ENCODE data around the gene HDGF. TPM values are rescaled to one million over a fixed set of nuclear protein-coding genes. Genes with fewer than 3 reads are reported as not detected.

HDGF gene
- polyA plus RNA-seq (ENCODE audit: low read depth in 6 of 6) = 10 to 100 TPM; 19.6 to 33.8 (median 26.3) TPM

- Mint-ChIP-seq H3K4me1 (peaks cover 52 to 66% (median 53%) of the 10 kb centered on the region in 3 donors), H3K27ac (peak within 1 kb of the TSS; percentile 89 to 98 (median 94))
- no peak for DNase-seq
These were observed at the start of gene HDGF for GRCh38 chr1:156751451-156751756. Gene HDGF, minus strand, starts transcription at chr1:156751675. Its CDS starts 246 bp downstream, at chr1:156751429.

DNA sequence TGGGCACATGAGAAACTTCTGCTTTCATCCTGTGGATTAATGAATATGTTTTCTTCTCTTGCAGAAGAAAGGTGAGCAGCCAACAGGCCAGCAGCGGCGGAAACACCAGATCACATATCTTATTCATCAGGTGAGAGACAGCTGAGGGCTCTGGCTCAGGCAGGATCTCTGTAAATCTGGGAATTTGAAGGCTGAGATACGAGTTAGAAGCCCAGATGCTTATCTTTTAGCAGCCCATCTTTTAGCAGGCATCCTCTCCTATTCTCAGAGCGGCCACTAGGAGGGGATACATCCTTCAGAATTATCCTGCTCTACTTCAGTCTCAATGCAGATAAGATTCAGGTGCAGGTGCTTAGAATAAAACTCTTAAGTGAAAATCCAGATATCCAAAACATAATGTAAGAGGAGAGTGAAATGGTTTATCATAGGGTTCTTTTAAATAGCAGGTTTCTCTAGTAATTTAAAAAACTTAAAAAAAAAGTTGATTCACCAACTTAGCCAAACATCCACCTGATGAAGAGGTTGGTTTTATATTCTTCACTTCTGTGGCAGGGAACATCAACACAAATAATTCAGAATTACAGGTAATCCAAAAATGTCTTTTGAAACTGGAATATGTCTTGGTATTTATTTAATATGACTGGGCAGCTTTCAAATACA, 45.9 kb upstream of the HDGF start:
- peak; percentile 25 for DNase-seq
- H3K36me3 Mint-ChIP-seq = peaks cover 36 to 40% of the 10 kb centered on the region in 2 donors
- H3K27ac Mint-ChIP-seq = peak overlapping the region in 3 of 6 donors; percentile 19 to 76 (median 31)
- ATAC-seq (ENCODE audit: low read depth in 2 of 2) = peak; percentile 53 to 60
- H3K4me3 Mint-ChIP-seq = no peak overlapping the region
- peaks cover 0 to 8% (median 7%) of the 10 kb centered on the region in 3 donors for H3K4me1 Mint-ChIP-seq
- no peaks in the 10 kb centered on the region for H3K9me3 Mint-ChIP-seq
- H3K27me3 Mint-ChIP-seq = no peaks in the 10 kb centered on the region

More at GRCh38 chr1:156751451-156751756, at the start of gene HDGF:
- Mint-ChIP-seq H3K4me3 (peak within 1 kb of the TSS; percentile 80 to 96 (median 91)), H3K27me3 (no peaks in the 10 kb centered on the region), H3K9me3 (no peaks in the 10 kb centered on the region), H3K36me3 (no peaks in the 10 kb centered on the region)
- no peak for ATAC-seq (ENCODE audit: low read depth in 2 of 2)

DNA sequence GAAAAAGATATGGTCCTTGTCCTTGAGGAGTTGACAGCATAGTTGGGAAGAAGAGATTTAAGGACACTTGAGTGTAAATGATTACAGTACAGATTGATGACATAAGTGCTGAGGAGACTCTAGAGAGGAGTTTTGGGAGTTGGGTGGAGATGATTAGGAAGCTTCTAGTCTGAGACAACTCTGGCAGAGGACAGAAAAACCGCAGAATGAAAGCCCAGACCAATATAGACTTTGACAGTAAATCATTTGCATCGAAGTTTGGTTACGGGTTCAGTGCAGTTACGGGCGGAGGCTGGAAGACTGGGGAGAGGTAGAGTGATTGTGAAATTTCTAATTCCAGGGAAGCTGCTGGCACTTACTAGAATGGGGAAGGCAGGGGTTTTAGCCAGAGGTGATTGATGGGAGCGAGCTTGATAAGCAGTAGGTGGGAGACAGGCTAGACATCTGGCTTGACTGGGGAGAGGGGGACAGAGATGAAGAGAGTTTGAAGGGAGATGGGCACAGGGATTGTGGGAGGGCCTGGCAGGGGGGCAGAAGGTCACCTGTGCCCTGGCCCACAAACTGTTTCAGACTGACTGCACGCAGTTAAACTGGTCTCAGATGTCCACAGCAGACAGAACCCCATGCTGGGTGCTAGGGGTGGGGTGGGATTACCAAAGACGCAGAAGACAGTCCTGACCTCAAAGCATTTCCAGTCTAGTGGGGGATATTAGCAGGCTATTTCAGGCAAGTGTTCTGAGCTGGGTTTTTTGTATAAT, 45.0 kb upstream of the HDGF start:
- Mint-ChIP-seq H3K4me3 (no peak overlapping the region), H3K9me3 (no peaks in the 10 kb centered on the region), H3K36me3 (peaks cover 34 to 43% of the 10 kb centered on the region in 2 donors), H3K27ac (peak overlapping the region in 1 of 6 donors; percentile 48), H3K4me1 (peaks cover 0 to 8% (median 7%) of the 10 kb centered on the region in 3 donors), H3K27me3 (no peaks in the 10 kb centered on the region)
- no peak for DNase-seq
- ATAC-seq (ENCODE audit: low read depth in 2 of 2) = no peak

DNA sequence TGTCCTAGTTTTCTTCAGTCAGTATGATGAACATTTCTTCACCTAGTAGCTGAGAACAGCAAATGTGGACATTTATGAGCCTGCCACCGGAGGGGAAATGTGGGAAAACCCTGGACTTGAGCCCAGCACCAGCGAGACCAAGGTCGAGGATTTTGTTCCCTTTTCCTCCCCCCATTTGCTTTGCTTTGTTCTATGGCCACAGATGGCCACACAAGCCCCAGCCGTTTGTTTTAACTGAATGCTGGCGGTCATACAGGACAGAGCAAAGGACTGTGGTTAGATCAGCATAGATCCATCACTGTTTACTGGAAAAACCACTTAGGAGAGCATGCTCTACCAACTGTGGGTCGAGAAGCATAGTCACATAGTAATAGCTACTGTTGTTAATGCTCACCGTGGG, 44.3 kb upstream of the HDGF start:
- Mint-ChIP-seq H3K36me3 (peaks cover 27 to 37% of the 10 kb centered on the region in 2 donors), H3K9me3 (no peaks in the 10 kb centered on the region), H3K4me3 (no peak overlapping the region), H3K27me3 (no peaks in the 10 kb centered on the region), H3K4me1 (peaks cover 0 to 8% (median 7%) of the 10 kb centered on the region in 3 donors), H3K27ac (peak overlapping the region in 1 of 6 donors; percentile 22)
- DNase-seq (no peak), ATAC-seq (ENCODE audit: low read depth in 2 of 2) (no peak)

DNA sequence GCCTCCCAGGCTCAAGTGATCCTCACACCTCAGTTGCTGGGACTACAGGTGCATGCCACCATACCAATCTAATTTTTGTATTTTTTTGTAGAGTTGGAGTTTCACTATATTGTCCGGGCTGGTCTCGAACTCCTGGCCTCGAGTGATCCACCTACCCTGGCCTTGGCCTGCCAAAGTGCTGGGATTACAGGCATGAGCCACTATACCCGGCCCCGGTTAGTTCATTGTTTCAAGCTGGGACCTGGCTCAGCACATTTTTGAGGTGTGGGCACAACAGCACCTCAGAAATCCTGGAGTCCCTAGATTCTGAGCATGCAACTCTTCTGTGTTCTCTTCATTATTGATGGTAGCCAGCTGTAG, 43.9 kb upstream of the HDGF start:
- ATAC-seq (ENCODE audit: low read depth in 2 of 2) (no peak), DNase-seq (no peak)
- no peak overlapping the region for H3K4me3 Mint-ChIP-seq
- no peaks in the 10 kb centered on the region for H3K9me3 Mint-ChIP-seq
- H3K27ac Mint-ChIP-seq = peak overlapping the region in 1 of 6 donors; percentile 22
- H3K4me1 Mint-ChIP-seq = peaks cover 0 to 8% (median 7%) of the 10 kb centered on the region in 3 donors
- peaks cover 26 to 34% of the 10 kb centered on the region in 2 donors for H3K36me3 Mint-ChIP-seq
- H3K27me3 Mint-ChIP-seq = no peaks in the 10 kb centered on the region

DNA sequence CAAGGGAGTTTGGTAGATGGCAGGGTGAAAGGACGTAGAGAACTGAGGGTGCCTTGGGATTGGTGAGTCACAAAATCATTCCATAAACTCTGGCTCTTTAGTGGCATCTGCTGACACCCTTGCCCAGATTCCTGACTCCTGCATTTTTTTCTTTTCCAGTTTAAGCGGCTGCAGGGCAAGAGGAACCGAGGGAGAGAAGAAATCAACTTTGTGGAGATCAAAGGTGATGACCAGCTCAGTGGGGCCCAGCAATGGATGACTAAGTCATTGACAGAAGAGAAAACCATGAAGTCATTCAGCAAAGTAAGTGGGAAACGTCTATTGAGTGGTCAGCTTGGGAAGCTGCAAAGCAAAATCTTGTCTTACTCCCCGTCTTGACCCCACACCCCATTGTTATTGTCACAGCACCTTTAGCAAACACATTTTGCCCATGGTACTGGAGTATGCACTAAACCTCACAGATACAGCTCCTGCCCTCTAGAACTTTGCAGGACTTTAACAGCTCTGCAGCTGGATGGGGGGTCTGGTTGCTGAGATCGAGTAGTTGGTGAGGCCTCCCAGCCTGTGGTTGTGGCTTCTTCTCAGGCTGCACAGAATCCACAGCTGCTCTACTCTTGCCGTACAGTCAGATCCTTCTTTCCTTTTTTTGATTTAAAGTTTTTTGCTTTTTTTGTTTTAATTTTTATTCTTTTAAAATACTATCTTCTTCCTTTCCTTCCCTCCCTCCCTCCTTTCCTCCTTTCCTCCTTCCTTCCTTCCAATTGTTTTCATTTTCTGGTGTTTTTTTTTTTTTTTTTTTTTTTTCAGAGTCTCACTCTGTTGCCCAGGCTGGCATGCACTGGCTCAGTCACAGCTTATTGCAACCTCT, 43.3 kb upstream of the HDGF start:
- Mint-ChIP-seq H3K27me3 (no peaks in the 10 kb centered on the region), H3K4me3 (no peak overlapping the region), H3K9me3 (no peaks in the 10 kb centered on the region), H3K4me1 (peaks cover 0 to 10% (median 8%) of the 10 kb centered on the region in 3 donors), H3K36me3 (peaks cover 26 to 40% of the 10 kb centered on the region in 2 donors), H3K27ac (no peak overlapping the region)
- DNase-seq (no peak), ATAC-seq (ENCODE audit: low read depth in 2 of 2) (no peak)

DNA sequence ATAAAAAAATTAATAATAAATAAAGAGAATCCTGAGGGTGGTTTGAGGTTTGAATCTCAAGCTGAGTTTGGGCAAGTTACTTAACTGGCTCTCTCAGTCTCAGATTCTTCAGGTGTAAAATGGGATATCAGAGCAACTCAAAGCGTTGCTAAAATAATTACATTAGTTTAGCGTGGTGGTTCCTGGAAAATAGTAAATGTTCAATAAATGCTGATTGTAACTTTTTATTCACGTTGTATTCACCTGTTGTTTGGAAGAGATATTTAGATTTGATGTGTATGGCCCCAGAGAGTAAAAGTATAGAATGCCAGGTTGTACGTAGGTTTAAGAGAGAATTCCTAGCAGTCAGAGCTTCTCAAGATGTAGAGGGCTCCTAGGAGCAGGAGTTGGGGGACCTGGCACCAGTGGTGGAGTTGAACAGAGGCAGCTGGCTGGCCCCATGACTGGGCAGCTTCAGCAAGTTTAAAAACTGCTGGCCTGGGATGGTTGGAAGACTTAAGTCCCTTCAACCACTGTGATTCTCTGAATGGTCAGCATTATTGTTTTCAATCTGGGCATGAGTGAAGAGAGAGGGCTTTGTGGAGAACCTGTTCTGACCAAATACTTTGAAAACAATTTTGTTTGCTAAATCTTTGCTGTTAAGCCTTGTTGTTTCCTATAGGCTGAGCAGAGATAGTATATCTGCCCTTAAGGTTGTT, 38.3 kb upstream of the HDGF start:
- H3K27me3 Mint-ChIP-seq = no peaks in the 10 kb centered on the region
- H3K27ac Mint-ChIP-seq = peak overlapping the region in 1 of 6 donors; percentile 60
- peaks cover 4 to 25% (median 13%) of the 10 kb centered on the region in 3 donors for H3K4me1 Mint-ChIP-seq
- H3K9me3 Mint-ChIP-seq = no peaks in the 10 kb centered on the region
- H3K36me3 Mint-ChIP-seq = peaks cover 22 to 31% of the 10 kb centered on the region in 2 donors
- no peak overlapping the region for H3K4me3 Mint-ChIP-seq
- DNase-seq (no peak), ATAC-seq (ENCODE audit: low read depth in 2 of 2) (no peak)

DNA sequence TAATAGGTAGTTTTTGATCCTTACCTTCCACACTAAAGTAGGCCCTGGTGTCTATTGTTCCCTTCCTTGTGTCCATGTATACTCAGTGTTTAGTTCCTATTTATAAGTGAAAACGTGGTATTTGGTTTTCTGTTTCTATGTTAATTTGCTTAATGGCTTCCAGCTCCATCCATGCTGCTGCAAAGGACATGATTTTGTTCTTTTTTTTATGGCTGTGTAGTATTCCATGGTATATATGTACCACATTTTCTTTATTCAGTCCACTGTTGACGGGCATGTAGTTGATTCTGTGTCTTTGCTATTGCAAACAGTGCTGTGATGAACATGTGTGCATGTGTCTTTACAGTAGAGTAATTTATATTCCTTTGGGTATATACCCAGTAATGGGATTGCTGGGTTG, 36.7 kb upstream of the HDGF start:
- Mint-ChIP-seq H3K9me3 (no peaks in the 10 kb centered on the region), H3K4me1 (peaks cover 4 to 25% (median 13%) of the 10 kb centered on the region in 3 donors), H3K4me3 (no peak overlapping the region), H3K27me3 (no peaks in the 10 kb centered on the region), H3K36me3 (peaks cover 22 to 28% of the 10 kb centered on the region in 2 donors), H3K27ac (no peak overlapping the region)
- no peak for DNase-seq
- ATAC-seq (ENCODE audit: low read depth in 2 of 2) = no peak

- DNase-seq (no peak), ATAC-seq (ENCODE audit: low read depth in 2 of 2) (no peak)
- Mint-ChIP-seq H3K9me3 (no peaks in the 10 kb centered on the region), H3K27me3 (no peaks in the 10 kb centered on the region), H3K36me3 (peaks cover 26 to 28% of the 10 kb centered on the region in 2 donors), H3K27ac (peak overlapping the region in 1 of 6 donors; percentile 76), H3K4me1 (peaks cover 4 to 28% (median 16%) of the 10 kb centered on the region in 3 donors), H3K4me3 (no peak overlapping the region)
These were observed 35.2 kb upstream of the HDGF start for GRCh38 chr1:156786640-156787039.

DNA sequence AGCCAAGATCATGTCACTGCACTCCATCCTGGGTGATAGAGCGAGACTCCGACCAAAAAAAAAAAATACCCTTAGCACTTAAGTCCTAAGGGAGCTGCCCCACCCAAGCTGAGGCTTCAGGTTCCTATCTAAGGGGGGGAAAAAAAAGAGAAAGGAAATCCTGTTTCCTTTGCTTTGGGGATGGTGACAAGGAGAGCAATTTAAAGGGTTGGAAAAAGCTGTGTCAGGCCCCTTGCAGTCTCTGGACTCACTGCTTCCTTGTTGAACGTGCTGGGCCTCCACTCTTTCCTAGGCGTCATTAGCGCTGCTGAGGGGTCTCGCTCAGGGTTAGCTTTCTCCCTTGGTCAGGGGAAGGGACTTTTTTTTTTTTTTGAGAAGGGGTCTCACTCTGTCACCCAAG, 34.0 kb upstream of the HDGF start:
- no peaks in the 10 kb centered on the region for H3K27me3 Mint-ChIP-seq
- H3K36me3 Mint-ChIP-seq = peaks cover 26 to 27% of the 10 kb centered on the region in 2 donors
- peaks cover 7 to 37% (median 22%) of the 10 kb centered on the region in 3 donors for H3K4me1 Mint-ChIP-seq
- DNase-seq (no peak), ATAC-seq (ENCODE audit: low read depth in 2 of 2) (no peak)
- no peak overlapping the region for H3K4me3 Mint-ChIP-seq
- peak overlapping the region in 1 of 6 donors; percentile 39 for H3K27ac Mint-ChIP-seq
- H3K9me3 Mint-ChIP-seq = no peaks in the 10 kb centered on the region

DNA sequence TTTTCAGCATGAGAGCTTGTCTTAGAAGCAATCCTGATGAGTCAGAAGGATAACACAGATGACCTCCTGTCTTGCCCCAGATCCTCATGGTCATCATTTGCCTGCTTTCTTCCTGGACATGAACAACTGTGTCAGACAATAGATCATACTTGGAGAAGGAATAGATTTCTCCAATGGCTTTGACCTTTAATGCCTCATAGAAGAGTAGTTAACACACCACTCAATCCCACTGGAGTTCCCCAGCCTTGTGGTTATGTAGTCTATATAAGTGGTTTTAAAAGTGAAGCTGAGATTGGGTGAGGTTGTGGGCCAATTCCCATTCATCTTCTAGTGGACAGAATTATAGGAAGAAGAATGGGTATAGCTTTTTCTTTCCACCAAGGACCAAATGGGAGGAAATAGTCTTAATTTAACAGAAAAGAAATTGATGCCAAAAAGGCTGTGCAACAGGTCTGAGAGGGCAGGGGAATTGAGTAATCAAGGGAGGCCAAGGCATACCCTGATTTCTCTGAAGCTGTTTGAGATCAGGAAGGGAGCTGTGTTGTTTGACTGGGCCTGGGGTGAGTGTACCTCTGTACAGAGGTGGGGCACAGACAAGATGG, 30.2 kb upstream of the HDGF start:
- H3K36me3 Mint-ChIP-seq = peaks cover 11 to 15% of the 10 kb centered on the region in 2 donors
- DNase-seq (no peak), ATAC-seq (ENCODE audit: low read depth in 2 of 2) (no peak)
- no peak overlapping the region for H3K4me3 Mint-ChIP-seq
- no peaks in the 10 kb centered on the region for H3K27me3 Mint-ChIP-seq
- no peaks in the 10 kb centered on the region for H3K9me3 Mint-ChIP-seq
- H3K27ac Mint-ChIP-seq = peak overlapping the region in 2 of 6 donors; percentile 22 to 25
- H3K4me1 Mint-ChIP-seq = peaks cover 18 to 37% (median 26%) of the 10 kb centered on the region in 3 donors

DNA sequence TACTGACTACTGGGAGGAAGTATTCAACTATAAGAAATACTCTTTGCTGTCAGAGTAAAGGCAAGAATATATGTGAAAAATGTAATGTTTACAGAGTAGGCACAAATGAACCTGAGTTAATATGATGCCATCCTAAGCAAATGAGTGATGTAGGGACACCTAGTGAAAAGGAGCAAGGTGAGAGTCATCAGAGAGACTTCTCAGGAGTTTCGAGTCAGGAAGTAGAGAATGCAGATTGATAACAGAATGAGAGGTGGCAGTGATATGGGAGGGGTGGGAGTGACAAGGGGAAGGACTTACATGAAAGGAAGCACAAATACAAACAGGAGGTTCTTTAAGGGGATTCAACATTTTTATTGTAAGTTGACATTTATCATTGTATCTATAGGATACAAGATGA, 26.1 kb upstream of the HDGF start:
- Mint-ChIP-seq H3K27ac (peak overlapping the region in 4 of 6 donors; percentile 19 to 62 (median 34)), H3K36me3 (peaks cover 5 to 17% of the 10 kb centered on the region in 2 donors), H3K9me3 (no peaks in the 10 kb centered on the region), H3K27me3 (no peaks in the 10 kb centered on the region), H3K4me1 (peaks cover 38 to 51% (median 40%) of the 10 kb centered on the region in 3 donors), H3K4me3 (no peak overlapping the region)
- no peak for ATAC-seq (ENCODE audit: low read depth in 2 of 2)
- no peak for DNase-seq

All from naive B cell (primary cell).